SK-N-SH (cell line): ENCODE measurements around the gene WRNIP1. TPM values are rescaled to one million over a fixed set of nuclear protein-coding genes. Genes with fewer than 3 reads are reported as not detected.

ENCODE experiments used
- CTCF ChIA-PET: fragments of 300-600, 350-600 bp; formaldehyde crosslinking; extraction: SDS; loops from one replicate; lab custom pipeline; 2021; lab: Yijun Ruan, JAX
- POLR2A ChIA-PET: fragments of 350-600 bp; sonication (Branson Sonifier 250); formaldehyde crosslinking; extraction: SDS; loops from one replicate; lab custom pipeline; 2020; ENCODE audit warnings: antibody characterized with exemption, inconsistent platforms; lab: Yijun Ruan, JAX
- DNase-seq: peaks from one replicate; pipeline ENCODE4 v3.0.0; 2012
- H2AFZ ChIP-seq: fragments of 200-600 bp; sonication (generic); 2 replicates; pipeline ENCODE4 v1.8.1; 2016; ENCODE audit warnings: antibody characterized with exemption, mild to moderate bottlenecking, low read depth
- H3F3A ChIP-seq: fragments of 200-600 bp; sonication (generic); replicated peaks from 2 replicates; pipeline ENCODE3; 2016; ENCODE audit warnings: antibody characterized with exemption, mild to moderate bottlenecking; ENCODE audit not compliant: insufficient read depth
- H3K27ac ChIP-seq, 2 experiments: fragments of 200-500 bp in 1 of 2; fragments of 200-600 bp in 1 of 2; sonication (Bioruptor generic) in 1 of 2; sonication (generic), shearing (Covaris generic) in 1 of 2; 2 replicates each; pipeline versions ENCODE4 v1.5.1 to v1.6.1; 2014 to 2016; ENCODE audit warnings: low read depth in 2 of 2, inconsistent platforms in 1 of 2, low read length in 1 of 2, mild to moderate bottlenecking in 1 of 2, mixed read lengths in 1 of 2
- H3K27me3 ChIP-seq: fragments of 200-600 bp; sonication (generic), shearing (Covaris generic); 2 replicates; pipeline ENCODE4 v1.6.1; 2016; ENCODE audit warnings: mixed run types; ENCODE audit not compliant: insufficient read depth
- H3K36me3 ChIP-seq, 2 experiments: fragments of 200-500 bp in 1 of 2; fragments of 200-600 bp in 1 of 2; sonication (Bioruptor generic) in 1 of 2; sonication (generic) in 1 of 2; replicated peaks in 1 of 2; 2 replicates each; pipeline versions ENCODE3 to v1.5.1; 2014 to 2016; ENCODE audit warnings: low read length in 1 of 2, mild to moderate bottlenecking in 1 of 2; ENCODE audit not compliant: insufficient read depth in 2 of 2, control insufficient read depth in 1 of 2
- H3K4me1 ChIP-seq, 2 experiments: fragments of 200-500 bp in 1 of 2; fragments of 200-600 bp in 1 of 2; sonication (Bioruptor generic) in 1 of 2; sonication (generic), shearing (Covaris generic) in 1 of 2; 2 replicates each; pipeline versions ENCODE4 v1.5.1 to v1.6.1; 2014 to 2016; ENCODE audit warnings: low read depth in 1 of 2, low read length in 1 of 2, mixed run types in 1 of 2; ENCODE audit not compliant: insufficient read depth in 2 of 2, control insufficient read depth in 1 of 2
- H3K4me2 ChIP-seq: fragments of 200-600 bp; sonication (generic), shearing (Covaris generic); 2 replicates; pipeline ENCODE4 v1.6.1; 2017; ENCODE audit warnings: mixed run types
- H3K4me3 ChIP-seq, 2 experiments: fragments of 200-500 bp in 1 of 2; fragments of 200-600 bp in 1 of 2; sonication (Bioruptor generic) in 1 of 2; sonication (generic), shearing (Covaris generic) in 1 of 2; 2 replicates each; pipeline versions ENCODE4 v1.5.1 to v1.8.1; 2014 to 2016; ENCODE audit warnings: low read depth in 2 of 2, inconsistent platforms in 1 of 2, low read length in 1 of 2, mild to moderate bottlenecking in 1 of 2, mixed read lengths in 1 of 2, moderate library complexity in 1 of 2
- H3K79me2 ChIP-seq: fragments of 200-600 bp; sonication (generic); 2 replicates; pipeline ENCODE4 v1.8.1; 2017; ENCODE audit warnings: mild to moderate bottlenecking; ENCODE audit not compliant: insufficient read depth
- H3K9ac ChIP-seq: fragments of 200-600 bp; sonication (generic); 2 replicates; pipeline ENCODE4 v1.6.1; 2017; ENCODE audit warnings: mixed run types
- H3K9me2 ChIP-seq: fragments of 200-600 bp; sonication (generic); 2 replicates; pipeline ENCODE4 v1.6.1; 2017; ENCODE audit warnings: mixed run types
- H3K9me3 ChIP-seq: fragments of 200-600 bp; sonication (generic); 2 replicates; pipeline ENCODE4 v1.6.1; 2017; ENCODE audit warnings: mixed run types, mild to moderate bottlenecking, moderate library complexity
- H4K20me1 ChIP-seq: fragments of 200-600 bp; sonication (generic); 2 replicates; pipeline ENCODE4 v1.6.1; 2017; ENCODE audit warnings: mild to moderate bottlenecking, mixed run types; ENCODE audit not compliant: insufficient read depth
- ELF1 ChIP-seq: IDR thresholded peaks from 2 replicates; pipeline ENCODE4 v1.4.0; 2012
- FOXJ3 ChIP-seq: sonication (generic); formaldehyde crosslinking; IDR thresholded peaks from 2 replicates; pipeline ENCODE4 v1.5.1; 2020; ENCODE audit warnings: mild to moderate bottlenecking, missing genetic modification reagents
- GABPA ChIP-seq: IDR thresholded peaks from 2 replicates; pipeline ENCODE4 v1.4.0; 2012; ENCODE audit warnings: low read depth, mild to moderate bottlenecking
- GATA2 ChIP-seq: sonication (generic); formaldehyde crosslinking; IDR thresholded peaks from 2 replicates; pipeline ENCODE4 v1.5.0; 2020; ENCODE audit warnings: mild to moderate bottlenecking, missing genetic modification reagents
- IRF3 ChIP-seq: fragments of 150-350 bp; IDR thresholded peaks from 2 replicates; pipeline ENCODE4 v1.6.1; 2016; ENCODE audit warnings: mild to moderate bottlenecking, low read depth, low read length
- JUND ChIP-seq: IDR thresholded peaks from 2 replicates; pipeline ENCODE4 v1.4.0; 2012
- MEF2A ChIP-seq: IDR thresholded peaks from 2 replicates; pipeline ENCODE4 v1.4.0; 2012; ENCODE audit warnings: low read depth, borderline replicate concordance
- MXI1 ChIP-seq: IDR thresholded peaks from 2 replicates; pipeline ENCODE4 v1.6.1; 2012; ENCODE audit warnings: mild to moderate bottlenecking, low read depth, low read length, improper control_type of control experiment
- NFIC ChIP-seq: IDR thresholded peaks from 2 replicates; pipeline ENCODE4 v1.4.0; 2012; ENCODE audit warnings: borderline replicate concordance
- RAD21 ChIP-seq: IDR thresholded peaks from 2 replicates; pipeline ENCODE4 v1.6.1; 2012; ENCODE audit warnings: mild to moderate bottlenecking, low read length
- REST ChIP-seq: IDR thresholded peaks from 2 replicates; pipeline ENCODE4 v1.6.1; 2012; ENCODE audit warnings: mild to moderate bottlenecking, low read depth, low read length, moderate library complexity
- RXRA ChIP-seq: IDR thresholded peaks from 2 replicates; pipeline ENCODE4 v1.4.0; 2012; ENCODE audit warnings: low read depth, mild to moderate bottlenecking, borderline replicate concordance
- SMC3 ChIP-seq: IDR thresholded peaks from 2 replicates; pipeline ENCODE4 v1.6.1; 2012; ENCODE audit warnings: low read depth, low read length, improper control_type of control experiment
- TAF1 ChIP-seq: IDR thresholded peaks from 2 replicates; pipeline ENCODE4 v1.6.1; 2012; ENCODE audit warnings: low read depth, mild to moderate bottlenecking, low read length, moderate library complexity, borderline replicate concordance
- TEAD4 ChIP-seq: IDR thresholded peaks from 2 replicates; pipeline ENCODE4 v1.4.0; 2012; ENCODE audit warnings: mild to moderate bottlenecking, borderline replicate concordance; ENCODE audit not compliant: insufficient read depth
- YY1 ChIP-seq: IDR thresholded peaks from 2 replicates; pipeline ENCODE4 v1.4.0; 2012; ENCODE audit warnings: low read depth, mild to moderate bottlenecking
- WGBS: methylation state at CpG from one replicate; pipeline ENCODE4 v1.1.6; 2017; ENCODE audit warnings: low lambda C conversion rate; 5-methylcytosine and 5-hydroxymethylcytosine counted together
- polyA plus RNA-seq, 3 experiments: library from polyadenylated mRNA; depleted of rRNA; stranded (reverse); fragments of >200 nt; gene quantifications; 2 replicates each; pipeline ENCODE4 v1.2.3, GENCODE V29; 2012
- TF ChIP-seq, protein P1 (sequence below): fragments of 150-350 bp; IDR thresholded peaks from 2 replicates; pipeline ENCODE4 v1.6.1; 2017; ENCODE audit warnings: antibody characterized with exemption, low read length, low read depth, borderline replicate concordance
- TF ChIP-seq, protein P2 (sequence below): IDR thresholded peaks from 2 replicates; pipeline ENCODE4 v1.4.0; 2012; ENCODE audit warnings: low read depth, borderline replicate concordance

Gene WRNIP1
- polyA plus RNA-seq, 1 of the 3 experiments (the other 2 are of a cell fraction), result 47.5 TPM

DNA sequence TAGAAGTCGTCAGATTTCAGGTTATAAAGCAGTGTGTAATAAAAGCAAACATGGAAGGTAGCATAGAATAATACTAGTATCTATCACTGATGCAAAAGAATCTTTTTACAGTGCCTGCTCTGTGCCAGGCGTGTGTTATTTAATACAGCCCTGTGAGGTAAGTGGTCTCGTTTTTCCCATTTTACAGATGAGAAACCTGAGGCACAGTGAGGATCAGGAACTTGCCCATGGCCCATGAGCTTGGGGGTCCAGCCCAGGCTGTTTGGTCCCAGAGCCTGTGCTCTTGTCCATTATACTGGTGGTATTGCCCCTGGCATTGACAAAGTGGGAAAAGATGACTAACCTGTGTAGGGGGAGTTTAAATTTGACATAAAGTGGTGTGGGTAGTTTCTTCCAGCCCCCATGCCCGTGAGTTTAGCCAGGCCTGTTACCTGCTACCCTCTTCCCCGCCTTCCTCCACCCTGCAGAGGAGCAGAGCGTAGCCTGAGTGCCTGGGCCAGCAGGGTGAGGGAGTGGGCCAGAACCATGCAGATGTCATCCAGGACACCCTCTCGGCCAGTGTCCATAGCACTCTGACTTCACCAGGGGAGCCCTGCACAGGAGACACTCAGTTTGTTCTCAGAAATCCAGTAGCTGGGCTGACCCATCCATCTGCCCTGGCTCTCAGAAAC, 16.6 kb downstream of the WRNIP1 start (continued):
- TF ChIP-seq REST, result no peak
- TF ChIP-seq, all 33 proteins: peak for 0

GRCh38 chr6:2782356-2782708, 17.1 kb downstream of the WRNIP1 start:
- Histone ChIP-seq H3K4me3 (no peak overlapping the region), H3K27me3 (no peaks in the 10 kb centered on the region), H3K4me2 (no peak overlapping the region), H3K9me2 (no peaks in the 10 kb centered on the region), H3K79me2 (peaks cover 70% of the 10 kb centered on the region), H3K36me3 (peaks cover 27 to 78% of the 10 kb centered on the region in 2 experiments), H2AFZ (no peak overlapping the region), H4K20me1 (peaks cover 14% of the 10 kb centered on the region; the same call in 1 of the 2 replicates), H3K9me3 (no peaks in the 10 kb centered on the region), H3K9ac (no peak overlapping the region), H3F3A (no peaks in the 10 kb centered on the region), H3K4me1 (no peaks in the 10 kb centered on the region; a peak in 1 of 4 replicates), H3K27ac (no peak overlapping the region)
- no peak for DNase-seq
- ChIA-PET CTCF (interaction anchor here (1.9 to 3.9 kb wide), 3 partner anchors 9 to 64 kb away, joined by 5 to 24 read pairs (median 11); no protein-coding TSS in a partner anchor), POLR2A (no interaction called here)
- WGBS, result 100% methylated on average over 9 of the region's 9 CpGs
- TF ChIP-seq JUND, result no peak

DNA sequence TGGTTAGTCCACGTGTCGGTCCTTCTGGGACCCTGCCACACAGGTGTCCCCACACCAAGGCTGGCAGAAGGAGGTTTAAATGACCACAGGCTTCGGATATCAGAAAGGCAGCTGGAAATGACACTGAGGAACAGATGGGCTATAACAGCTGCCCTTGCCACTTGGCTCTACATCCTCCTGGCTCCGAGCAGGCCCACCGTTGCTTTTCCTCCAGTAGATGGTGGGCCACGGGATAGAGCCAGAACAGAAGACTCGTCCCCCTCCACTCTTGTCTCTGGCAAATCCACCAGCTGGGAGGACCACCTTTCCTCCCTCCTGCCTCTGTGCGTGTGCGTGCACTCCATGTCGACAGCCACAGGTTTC, 17.6 kb downstream of the WRNIP1 start:
- POLR2A ChIA-PET, result no interaction called here
- peaks cover 12% of the 10 kb centered on the region; the same call in 1 of the 2 replicates for H4K20me1 ChIP-seq
- H3K79me2 ChIP-seq, result peaks cover 70% of the 10 kb centered on the region
- TF ChIP-seq RAD21 (no peak), IRF3 (no peak), MEF2A (no peak), FOXJ3 (no peak), RXRA (no peak), GABPA (no peak), YY1 (no peak), NFIC (no peak), ELF1 (no peak), SMC3 (no peak), GATA2 (CRISPR knock-in tag) (no peak), MXI1 (no peak), TAF1 (no peak), TEAD4 (no peak)
- TF ChIP-seq, protein P1, sequence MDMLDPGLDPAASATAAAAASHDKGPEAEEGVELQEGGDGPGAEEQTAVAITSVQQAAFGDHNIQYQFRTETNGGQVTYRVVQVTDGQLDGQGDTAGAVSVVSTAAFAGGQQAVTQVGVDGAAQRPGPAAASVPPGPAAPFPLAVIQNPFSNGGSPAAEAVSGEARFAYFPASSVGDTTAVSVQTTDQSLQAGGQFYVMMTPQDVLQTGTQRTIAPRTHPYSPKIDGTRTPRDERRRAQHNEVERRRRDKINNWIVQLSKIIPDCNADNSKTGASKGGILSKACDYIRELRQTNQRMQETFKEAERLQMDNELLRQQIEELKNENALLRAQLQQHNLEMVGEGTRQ, result no peak
- TF ChIP-seq, protein P2, sequence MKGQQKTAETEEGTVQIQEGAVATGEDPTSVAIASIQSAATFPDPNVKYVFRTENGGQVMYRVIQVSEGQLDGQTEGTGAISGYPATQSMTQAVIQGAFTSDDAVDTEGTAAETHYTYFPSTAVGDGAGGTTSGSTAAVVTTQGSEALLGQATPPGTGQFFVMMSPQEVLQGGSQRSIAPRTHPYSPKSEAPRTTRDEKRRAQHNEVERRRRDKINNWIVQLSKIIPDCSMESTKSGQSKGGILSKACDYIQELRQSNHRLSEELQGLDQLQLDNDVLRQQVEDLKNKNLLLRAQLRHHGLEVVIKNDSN, result no peak
- no peak overlapping the region for H2AFZ ChIP-seq
- H3K4me3 ChIP-seq, result no peak overlapping the region
- CTCF ChIA-PET, result interaction anchor here (1.0 to 1.9 kb wide), 3 partner anchors 8 to 64 kb away, joined by 4 to 11 read pairs (median 5); no protein-coding TSS in a partner anchor
- H3K27me3 ChIP-seq, result no peaks in the 10 kb centered on the region
- H3K9me3 ChIP-seq, result no peaks in the 10 kb centered on the region
- WGBS, result 88% methylated on average over 10 of the region's 10 CpGs
- no peak overlapping the region for H3K4me2 ChIP-seq
- H3K36me3 ChIP-seq, result peaks cover 27 to 78% of the 10 kb centered on the region in 2 experiments
- H3K9ac ChIP-seq, result no peak overlapping the region
- no peak for DNase-seq
- no peak overlapping the region for H3K27ac ChIP-seq
- no peaks in the 10 kb centered on the region for H3F3A ChIP-seq
- H3K4me1 ChIP-seq, result no peaks in the 10 kb centered on the region; a peak in 1 of 4 replicates
- no peaks in the 10 kb centered on the region for H3K9me2 ChIP-seq
